Spleen (tissue), 11 donors: ENCODE measurements around the gene KREMEN2. TPM values are rescaled to one million over a fixed set of nuclear protein-coding genes. Genes with fewer than 3 reads are reported as not detected.

Source experiments
- DNase-seq: peaks from one replicate; pipeline ENCODE4 v3.0.0-alpha.2; 2020
- H3K27ac ChIP-seq, 8 donors: fragments of 200-600 bp; sonication (generic) in 7 of 8; 1 replicate in 4 of 8; 2 replicates in 4 of 8; pipeline versions ENCODE4 v1.5.0 to v1.8.0; 2016 to 2021; ENCODE audit warnings: inconsistent platforms in 4 of 8, mild to moderate bottlenecking in 4 of 8, moderate library complexity in 1 of 8
- H3K27me3 ChIP-seq, 7 donors: fragments of 200-600 bp; sonication (generic) in 6 of 7; replicated peaks in 1 of 7; 1 replicate in 4 of 7; 2 replicates in 3 of 7; pipeline versions ENCODE4 v1.5.0 to v1.8.0; 2016 to 2021; ENCODE audit warnings: inconsistent platforms in 3 of 7, mild to moderate bottlenecking in 1 of 7
- H3K36me3 ChIP-seq, 6 donors: fragments of 200-600 bp; sonication (generic) in 5 of 6; 1 replicate in 4 of 6; 2 replicates in 2 of 6; pipeline versions ENCODE4 v1.5.0 to v1.8.0; 2016 to 2021; ENCODE audit warnings: inconsistent platforms in 2 of 6
- H3K4me1 ChIP-seq, 6 donors: fragments of 200-600 bp; sonication (generic) in 5 of 6; 1 replicate in 3 of 6; 2 replicates in 3 of 6; pipeline versions ENCODE4 v1.5.0 to v1.8.0; 2016 to 2021; ENCODE audit warnings: inconsistent platforms in 3 of 6
- H3K4me3 ChIP-seq, 8 donors: fragments of 200-600 bp; sonication (generic) in 7 of 8; 1 replicate in 4 of 8; 2 replicates in 4 of 8; pipeline versions ENCODE4 v1.5.0 to v1.8.0; 2016 to 2021; ENCODE audit warnings: inconsistent platforms in 4 of 8, mild to moderate bottlenecking in 4 of 8, moderate library complexity in 2 of 8
- H3K9me3 ChIP-seq, 8 donors: fragments of 200-600 bp; sonication (generic) in 7 of 8; 1 replicate in 4 of 8; 2 replicates in 4 of 8; pipeline versions ENCODE4 v1.5.0 to v1.8.0; 2016 to 2021; ENCODE audit warnings: inconsistent platforms in 4 of 8
- CTCF ChIP-seq, 11 experiments: fragments of 200-600 bp in 7 of 11; fragments of 450-650 bp in 4 of 11; sonication (generic) in 4 of 11; IDR thresholded peaks in 8 of 11; conservative IDR thresholded peaks in 3 of 11; 1 replicate in 7 of 11; 2 replicates in 4 of 11; pipeline versions ENCODE4 v1.4.0 to v1.8.0; 2016 to 2021; ENCODE audit warnings: antibody characterized with exemption in 11 of 11, inconsistent platforms in 4 of 11, mild to moderate bottlenecking in 1 of 11
- POLR2A ChIP-seq, 3 donors: fragments of 450-650 bp; IDR thresholded peaks; one replicate each; pipeline ENCODE4 v1.5.1; 2017; ENCODE audit warnings: antibody characterized with exemption in 3 of 3, mild to moderate bottlenecking in 1 of 3
- POLR2AphosphoS5 ChIP-seq, 3 donors: sonication (generic); formaldehyde crosslinking; IDR thresholded peaks; one replicate each; pipeline ENCODE4 v1.5.1; 2017; ENCODE audit warnings: antibody characterized with exemption in 3 of 3
- WGBS, 5 donors: extraction: QIAGEN DNeasy Blood & Tissue Kit in 3 of 5; methylation state at CpG; one replicate each; pipeline versions ENCODE4 v1.1.5 to v1.1.7; 2013 to 2018; 5-methylcytosine and 5-hydroxymethylcytosine counted together
- intact Hi-C: fragments of 100-400 bp; cut with DNase I; formaldehyde crosslinking; loops from one replicate; pipeline ENCODE4 v1.15.0; 2023; ENCODE audit warnings: low total_unique reads
- polyA plus RNA-seq, 3 donors: library from polyadenylated mRNA; stranded (reverse); fragments of 200-250 nt; gene quantifications; one replicate each; pipeline ENCODE4 v1.2.1, GENCODE V29; 2013
- total RNA-seq, 7 donors: library from RNA; depleted of rRNA in 3 of 7; stranded (reverse); fragments of >200 nt in 3 of 7; fragmentation: NEBNext Ultra II Directional in 4 of 7; extraction: Animal tissue kit (Norgen Biotek cat#: 25700) in 4 of 7; gene quantifications; one replicate each; pipeline versions ENCODE4 v1.1.0 to v1.2.1, GENCODE V29; 2016 to 2021
- donor health status: healthy with polysubstance abuse.
- donor health status: DM: no; HTN: no; CAD: no; lungs with moderate emphysema.
- donor health status: DM: no; HTN: no; CAD: no.
- donor health status: Bipolar disorder and iron deficiency.
- donor health status: healthy.
- donor health status: DM: no; HTN: no; CAD: no.
- donor health status: DM: yes; HTN: yes; CAD: no.

The KREMEN2 gene
- total and polyA plus RNA-seq, 10 donors = 0.40 to 1.2 (median 0.42) TPM; not detected in 5

- Histone ChIP-seq H3K27ac (peak overlapping the region in 7 of 8 donors; percentile 55 to 92 (median 83)), H3K4me3 (peak overlapping the region in 4 of 8 donors; percentile 16 to 59 (median 23)), H3K36me3 (no peaks in the 10 kb centered on the region), H3K9me3 (no peaks in the 10 kb centered on the region), H3K4me1 (peaks cover 18 to 75% (median 44%) of the 10 kb centered on the region in 6 donors), H3K27me3 (peaks cover 0 to 77% (median 21%) of the 10 kb centered on the region in 7 donors)
- 4 to 9% (median 7%) methylated on average over 16 to 17 of the region's 17 CpGs for WGBS, 5 donors
- peak; percentile 6 to 36 (median 33) for TF ChIP-seq POLR2AphosphoS5 (IDR thresholded peaks at IDR 0.05)
- TF ChIP-seq POLR2A (IDR thresholded peaks at IDR 0.05) = no peak
- intact Hi-C loops = no loop called here
- DNase-seq = peak; percentile 88
These were observed 44.0 kb downstream of the KREMEN2 start for GRCh38 chr16:3007957-3008689.

GRCh38 chr16:3008690-3009037, 44.6 kb downstream of the KREMEN2 start:
- Histone ChIP-seq H3K27me3 (peaks cover 0 to 83% (median 26%) of the 10 kb centered on the region in 7 donors), H3K36me3 (no peaks in the 10 kb centered on the region), H3K9me3 (no peaks in the 10 kb centered on the region), H3K27ac (peak overlapping the region in 6 of 8 donors; percentile 70 to 92 (median 84)), H3K4me3 (peak overlapping the region in 1 of 8 donors; percentile 59), H3K4me1 (peaks cover 16 to 70% (median 39%) of the 10 kb centered on the region in 6 donors)
- intact Hi-C loops = no loop called here
- no peak for TF ChIP-seq POLR2AphosphoS5 (IDR thresholded peaks at IDR 0.05)
- no peak for TF ChIP-seq POLR2A (IDR thresholded peaks at IDR 0.05)
- TF ChIP-seq CTCF (IDR thresholded peaks at IDR 0.05 in 8 of 11, conservative IDR thresholded peaks at IDR 0.05 in 3 of 11) = no peak
- WGBS, 5 donors = 71 to 80% (median 77%) methylated on average over 4 of the region's 4 CpGs
- no peak for DNase-seq

GRCh38 chr16:3009568-3010390, 45.7 kb downstream of the KREMEN2 start:
- DNase-seq = no peak
- TF ChIP-seq POLR2A (IDR thresholded peaks at IDR 0.05) = no peak
- no peak for TF ChIP-seq CTCF (IDR thresholded peaks at IDR 0.05 in 8 of 11, conservative IDR thresholded peaks at IDR 0.05 in 3 of 11)
- H3K9me3 ChIP-seq = no peaks in the 10 kb centered on the region
- H3K27ac ChIP-seq = peak overlapping the region in 1 of 8 donors; percentile 92
- intact Hi-C loops = no loop called here
- H3K4me3 ChIP-seq = no peak overlapping the region
- no peaks in the 10 kb centered on the region for H3K36me3 ChIP-seq
- peaks cover 0 to 92% (median 28%) of the 10 kb centered on the region in 7 donors for H3K27me3 ChIP-seq
- peaks cover 15 to 66% (median 36%) of the 10 kb centered on the region in 6 donors for H3K4me1 ChIP-seq
- WGBS, 5 donors = 74 to 83% (median 79%) methylated on average over 11 to 21 of the region's 21 CpGs

- 89 to 96% (median 93%) methylated on average over 8 of the region's 8 CpGs for WGBS, 5 donors
- H3K9me3 ChIP-seq = no peaks in the 10 kb centered on the region
- DNase-seq = no peak
- intact Hi-C loops = no loop called here
- H3K36me3 ChIP-seq = no peaks in the 10 kb centered on the region
- H3K4me3 ChIP-seq = no peak overlapping the region
- H3K27ac ChIP-seq = no peak overlapping the region
- peaks cover 11 to 58% (median 32%) of the 10 kb centered on the region in 6 donors for H3K4me1 ChIP-seq
- TF ChIP-seq POLR2AphosphoS5 (IDR thresholded peaks at IDR 0.05) = no peak
- no peak for TF ChIP-seq POLR2A (IDR thresholded peaks at IDR 0.05)
- TF ChIP-seq CTCF (IDR thresholded peaks at IDR 0.05 in 8 of 11, conservative IDR thresholded peaks at IDR 0.05 in 3 of 11) = no peak
- H3K27me3 ChIP-seq = peaks cover 0 to 90% (median 28%) of the 10 kb centered on the region in 7 donors
These were observed 46.4 kb downstream of the KREMEN2 start for GRCh38 chr16:3010510-3010909.
